ENCODE measurements around the gene MTOR.
"Not testable (repeated sequence)": the region's sequence is repeated elsewhere in the genome, so short reads cannot be mapped to it uniquely, and the experiment has no call there.

MTOR gene

DNA sequence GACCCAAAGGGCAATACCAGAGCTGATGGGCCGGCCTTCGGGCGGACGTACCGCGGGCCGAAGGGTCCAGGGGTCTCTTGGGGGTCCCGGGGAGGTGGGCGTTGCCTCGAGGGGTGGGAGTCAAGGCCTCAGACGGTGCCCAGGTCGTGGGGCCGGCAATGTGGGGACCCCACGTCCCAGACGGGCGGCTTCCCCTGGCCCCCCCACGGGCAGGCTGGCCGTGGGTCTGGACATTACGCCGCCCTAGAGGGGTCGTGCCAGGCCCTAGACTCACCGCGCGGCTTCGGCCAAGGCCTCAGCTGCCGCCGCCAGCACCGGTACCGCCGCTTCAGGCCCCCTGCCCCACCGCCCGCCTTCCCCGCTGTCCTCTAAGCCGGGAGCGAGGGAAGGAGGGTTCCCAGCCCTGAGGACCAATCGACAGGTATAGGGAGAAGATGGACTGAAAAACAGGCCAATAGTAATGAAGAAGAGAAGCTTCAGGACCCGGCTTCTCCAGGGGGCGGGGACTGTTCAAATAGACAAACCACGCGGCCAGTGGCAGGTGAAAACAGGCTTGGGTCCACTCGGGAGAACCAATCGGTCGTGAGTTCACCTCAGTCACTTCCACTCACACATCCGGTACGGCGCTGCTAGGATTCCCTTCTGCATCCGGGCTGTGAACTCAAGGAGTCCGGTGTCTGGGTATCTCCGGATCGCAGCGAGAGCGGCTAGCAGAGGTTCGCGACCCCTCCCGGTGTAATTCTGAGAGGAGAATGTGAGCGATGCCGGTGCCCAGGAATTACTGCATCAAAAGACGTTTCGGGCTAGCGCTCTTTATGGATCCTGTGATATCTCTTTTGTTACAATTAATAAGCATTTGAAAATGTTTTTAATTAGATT, at the start of gene MTOR:
MTOR (minus strand) TSS at position 381 of the 879 bp plus-strand sequence. CDS start 3,142 bp downstream, outside the sequence.
- DNase-seq (ENCODE audit: low spot score) = peak; percentile 100

DNA sequence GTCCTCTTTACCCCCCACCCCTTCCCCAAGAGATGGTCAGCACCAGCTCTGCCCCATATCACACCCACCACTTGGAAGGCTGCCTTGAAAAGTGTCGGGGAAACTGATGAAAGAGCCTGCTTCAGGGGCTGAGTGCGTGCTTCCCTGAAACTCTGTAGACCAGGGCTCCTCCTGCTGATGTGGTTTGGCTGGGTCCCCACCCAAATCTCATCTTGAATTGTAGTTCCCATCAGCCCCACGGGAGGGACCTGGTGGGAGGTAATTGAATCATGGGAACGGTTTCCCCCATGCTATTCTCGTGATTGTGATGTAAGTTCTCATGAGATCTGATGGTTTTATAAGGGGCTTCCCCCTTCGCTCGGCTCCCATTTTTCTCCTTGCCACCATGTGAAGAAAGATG, 47.0 kb upstream of the MTOR start:
- DNase-seq (ENCODE audit: low spot score) = no peak

DNA sequence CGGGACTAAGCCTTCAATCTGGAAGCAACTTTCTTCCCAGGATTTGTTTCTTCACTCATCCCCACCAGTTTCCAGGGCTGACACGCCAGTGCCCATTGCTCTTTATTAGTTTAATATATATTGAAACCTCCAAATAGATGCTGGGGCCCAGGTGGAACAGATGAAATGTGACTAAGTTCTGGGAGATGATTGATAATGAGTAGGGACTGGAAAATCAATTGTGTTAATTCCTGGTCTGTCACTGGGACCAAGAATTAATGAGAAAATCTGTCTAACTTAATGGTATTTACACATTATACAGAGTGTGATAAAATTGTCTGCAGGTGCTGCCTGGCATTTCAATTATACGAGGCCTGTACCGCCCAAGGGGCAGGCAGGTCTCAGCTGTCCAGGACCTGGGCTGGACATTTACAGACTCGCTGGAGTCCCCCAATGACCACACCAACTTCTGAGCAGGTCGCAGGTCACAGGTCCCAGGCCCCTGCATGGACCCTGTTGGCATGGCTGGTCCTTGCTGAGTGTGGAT, 46.4 kb upstream of the MTOR start:
- no peak for DNase-seq (ENCODE audit: low spot score)

DNA sequence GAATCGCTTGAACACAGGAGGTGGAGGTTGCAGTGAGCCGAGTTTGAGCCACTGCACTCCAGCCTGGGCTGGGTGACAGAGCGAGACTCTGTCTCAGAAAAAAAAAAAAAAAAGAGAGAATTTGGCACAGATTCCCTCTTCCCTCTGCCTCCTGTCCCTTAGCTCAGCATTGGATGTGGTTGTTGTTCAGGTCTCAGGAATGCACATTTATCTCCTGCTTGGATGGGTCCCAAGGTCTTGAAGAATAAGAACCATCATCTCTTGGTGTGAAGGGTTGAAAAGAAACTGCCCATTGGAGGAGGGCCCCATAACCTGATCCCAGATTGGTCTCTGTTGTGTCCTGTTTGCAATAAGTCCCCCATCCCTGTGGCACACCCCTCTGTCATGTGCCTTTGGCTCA, 45.5 kb upstream of the MTOR start:
- DNase-seq (ENCODE audit: low spot score) = peak; percentile 43

DNA sequence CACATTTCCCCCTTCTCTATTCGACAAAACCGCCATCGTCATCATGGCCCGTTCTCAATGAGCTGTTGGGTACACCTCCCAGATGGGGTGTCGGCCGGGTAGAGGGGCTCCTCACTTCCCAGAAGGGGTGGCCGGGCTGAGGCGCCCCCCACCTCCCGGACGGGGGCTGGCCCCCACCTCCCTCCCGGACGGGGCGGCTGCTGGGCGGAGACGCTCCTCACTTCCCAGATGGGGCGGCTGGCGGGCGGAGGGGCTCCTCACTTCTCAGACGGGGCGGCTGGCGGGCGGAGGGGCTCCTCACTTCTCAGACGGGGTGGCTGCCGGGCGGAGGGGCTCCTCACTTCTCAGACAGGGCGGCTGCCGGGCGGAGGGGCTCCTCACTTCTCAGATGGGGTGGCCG, 43.2 kb upstream of the MTOR start:
- not testable (repeated sequence) for DNase-seq (ENCODE audit: low spot score)

DNA sequence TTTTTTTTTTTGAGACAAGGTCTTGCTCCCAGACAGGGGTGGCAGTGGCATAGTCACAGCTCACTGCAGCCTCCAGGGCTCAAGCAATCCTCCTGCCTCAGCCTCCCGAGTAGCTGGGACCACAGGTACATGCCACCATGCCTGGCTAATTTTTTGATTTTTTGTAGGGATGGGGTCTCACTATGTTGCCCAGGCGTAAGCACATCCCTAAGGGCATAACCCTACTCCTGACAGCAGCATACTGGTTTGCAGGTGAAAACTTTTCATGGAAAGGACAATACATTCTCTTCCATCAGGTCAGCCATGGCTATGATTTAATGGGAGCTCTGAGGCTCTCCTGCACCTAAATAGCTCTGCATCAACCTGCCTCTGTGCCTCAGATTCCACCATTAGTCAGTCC, 40.0 kb upstream of the MTOR start:
- no peak for DNase-seq (ENCODE audit: low spot score)

DNA sequence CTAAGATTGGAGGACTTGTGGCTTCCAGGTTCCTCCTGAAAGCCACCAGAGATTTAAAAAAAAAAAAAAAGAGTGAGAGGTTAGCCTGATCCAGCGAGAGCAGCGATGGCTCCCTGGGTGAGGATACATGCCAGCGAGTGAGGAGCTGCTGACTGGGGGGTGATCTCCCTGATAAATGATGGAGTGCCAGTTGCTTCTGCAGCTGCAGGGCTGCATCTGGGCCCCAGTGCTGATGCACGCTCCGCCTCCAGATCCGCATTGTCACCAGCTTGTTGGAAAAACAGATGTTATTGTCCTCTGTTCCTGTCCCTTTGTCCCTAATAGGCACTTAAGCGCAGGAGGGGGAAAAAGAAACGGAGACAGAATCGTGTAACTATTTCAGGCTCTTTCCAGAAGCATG, 39.2 kb upstream of the MTOR start:
- DNase-seq (ENCODE audit: low spot score) = no peak

DNA sequence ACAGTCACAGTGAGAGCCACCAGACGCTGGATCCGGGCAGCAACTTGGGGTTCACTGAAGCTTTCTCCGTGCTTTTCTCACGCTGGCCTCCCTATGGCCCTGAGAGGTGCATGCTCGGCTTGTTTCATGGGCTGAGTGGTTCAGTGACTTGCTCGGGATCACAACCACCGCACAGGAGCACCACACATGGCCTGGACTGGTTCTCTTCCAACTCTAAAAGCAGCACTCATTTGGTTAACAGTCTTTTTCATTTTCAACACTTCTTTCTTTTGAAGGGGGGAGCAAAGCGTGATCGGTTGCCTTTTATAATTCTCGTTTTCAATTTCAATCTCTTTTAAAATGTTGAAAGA, 36.8 kb upstream of the MTOR start:
- no peak for DNase-seq (ENCODE audit: low spot score)

DNA sequence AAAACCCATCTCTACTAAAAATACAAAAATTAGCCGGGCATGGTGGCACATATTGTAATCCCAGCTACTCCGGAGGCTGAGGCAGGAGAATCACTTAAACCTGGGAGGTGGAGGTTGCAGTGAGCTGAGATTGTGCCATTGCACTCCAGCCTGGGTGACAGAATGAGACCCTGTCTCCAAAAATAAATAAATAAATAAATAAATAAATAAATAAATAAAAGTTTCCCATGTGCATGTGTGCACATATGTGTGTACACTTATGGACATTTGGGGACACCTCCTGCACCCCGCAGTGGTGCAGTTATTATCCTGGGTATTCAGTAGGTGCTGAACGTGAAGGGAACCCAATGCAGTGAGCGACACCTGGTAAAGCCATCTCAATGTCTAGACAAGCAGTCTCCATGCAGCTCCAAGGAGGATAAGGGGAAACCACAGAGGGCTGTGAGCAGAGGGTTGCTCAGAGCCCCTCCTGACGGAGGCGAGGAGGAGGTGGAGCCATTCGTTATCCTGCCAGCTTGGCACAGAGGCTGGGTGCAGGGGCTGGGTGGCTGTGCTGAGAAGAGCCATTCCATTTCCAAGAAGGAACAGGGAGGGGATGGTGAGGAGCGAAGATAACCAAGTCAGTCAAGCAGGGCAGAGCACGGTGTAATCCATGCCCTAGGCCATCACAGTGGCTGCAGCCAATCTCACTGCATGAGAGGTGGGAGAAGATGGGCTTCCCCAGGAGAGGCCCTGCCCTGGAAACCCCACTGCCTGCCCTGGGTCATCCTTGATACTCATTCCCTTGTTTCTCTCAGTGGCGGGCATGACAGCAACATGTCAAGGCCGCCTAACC, 36.3 kb upstream of the MTOR start:
- DNase-seq (ENCODE audit: low spot score) = no peak

DNA sequence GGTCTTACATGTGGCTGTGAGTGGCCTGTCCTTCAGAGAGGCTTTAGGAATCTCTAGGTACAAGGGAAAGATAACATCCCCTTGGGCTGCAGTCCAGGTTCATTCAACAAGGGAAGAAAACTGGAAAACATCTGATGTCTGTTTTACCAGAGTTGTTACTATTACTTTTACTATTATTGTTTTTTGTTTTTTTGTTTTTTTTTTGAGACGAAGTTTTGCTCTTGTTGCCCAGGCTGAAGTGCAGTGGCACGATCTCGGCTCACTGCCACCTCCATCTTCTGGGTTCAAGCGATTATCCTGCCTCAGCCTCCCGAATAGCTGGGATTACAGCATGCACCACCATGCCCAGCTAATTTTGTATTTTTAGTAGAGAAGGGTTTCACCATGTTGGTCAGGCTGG, 35.4 kb upstream of the MTOR start:
- DNase-seq (ENCODE audit: low spot score) = not testable (repeated sequence)

DNA sequence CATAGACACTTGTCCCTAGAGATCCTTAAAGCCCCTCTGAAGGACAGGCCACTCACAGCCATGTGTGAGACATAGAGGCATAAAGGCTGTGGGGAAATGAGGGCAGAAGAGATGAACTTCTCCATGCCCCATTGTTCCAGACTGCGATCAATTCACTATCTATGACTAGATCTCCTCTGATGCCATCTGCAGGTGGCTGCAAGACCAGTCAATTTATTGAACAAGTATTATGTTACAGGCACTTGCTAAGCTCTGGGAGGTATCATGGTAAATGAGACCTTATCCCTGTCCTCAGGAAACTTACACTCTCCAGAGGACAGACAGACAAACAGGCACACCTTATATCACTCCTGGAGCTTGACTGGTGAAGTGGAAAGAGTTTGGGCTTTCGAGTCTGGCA, 33.6 kb upstream of the MTOR start:
- no peak for DNase-seq (ENCODE audit: low spot score)

DNA sequence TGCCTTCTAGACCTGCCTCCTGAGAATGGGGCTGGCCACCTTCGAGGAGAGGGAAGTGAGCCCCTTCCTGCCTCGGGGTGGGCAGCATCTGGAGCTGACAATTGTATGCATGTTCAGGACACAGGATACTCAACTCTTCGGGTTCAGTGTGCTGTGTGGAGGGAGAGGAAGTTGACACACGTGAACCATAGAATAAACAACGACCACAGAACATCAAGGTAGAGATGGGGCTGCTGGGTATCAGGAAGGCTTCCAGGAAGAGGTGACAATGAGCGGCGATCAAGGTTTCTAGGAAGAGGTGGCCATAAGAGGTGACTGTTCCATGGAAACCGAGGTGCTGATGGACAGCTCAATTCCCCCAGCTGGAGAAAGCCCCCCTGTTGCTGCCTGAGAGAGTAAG, 32.6 kb upstream of the MTOR start:
- no peak for DNase-seq (ENCODE audit: low spot score)

DNA sequence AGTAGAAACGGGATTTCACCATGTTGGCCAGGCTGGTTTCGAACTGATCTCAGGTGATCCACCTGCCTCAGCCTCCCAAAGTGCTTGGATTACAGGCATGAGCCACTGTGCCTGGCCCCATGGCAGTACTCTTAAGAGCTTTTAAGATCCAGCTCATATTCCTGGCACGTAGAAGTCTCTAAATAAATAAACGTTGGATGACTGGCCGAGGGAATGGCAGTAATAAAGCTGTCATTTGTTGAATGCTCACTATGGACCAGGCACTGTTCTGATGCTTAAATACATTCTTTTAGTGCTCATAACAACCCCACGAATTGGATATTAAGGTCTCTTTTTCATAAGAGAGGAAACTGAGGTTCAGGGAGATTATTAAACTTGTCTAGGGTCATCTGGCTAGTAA, 31.5 kb upstream of the MTOR start:
- DNase-seq (ENCODE audit: low spot score) = no peak

DNA sequence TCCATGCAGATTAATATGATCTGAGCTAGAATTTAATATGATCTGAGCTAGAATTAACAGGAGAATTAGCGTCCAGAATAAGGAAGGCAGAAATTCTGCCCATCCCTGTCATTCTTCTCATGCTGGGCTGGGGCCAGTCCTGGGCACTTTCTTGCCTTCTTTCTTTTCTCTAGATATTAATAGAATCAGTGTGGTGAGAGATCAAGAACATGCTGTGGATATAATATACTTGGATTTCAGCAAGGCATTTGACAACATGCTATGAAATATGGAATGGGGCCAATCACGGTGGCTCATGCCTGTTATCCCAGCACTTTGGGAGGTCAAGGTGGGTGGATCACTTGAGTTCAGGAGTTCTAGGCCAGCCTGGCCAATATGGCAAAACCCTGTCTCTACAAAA, 28.7 kb upstream of the MTOR start:
- no peak for DNase-seq (ENCODE audit: low spot score)

DNA sequence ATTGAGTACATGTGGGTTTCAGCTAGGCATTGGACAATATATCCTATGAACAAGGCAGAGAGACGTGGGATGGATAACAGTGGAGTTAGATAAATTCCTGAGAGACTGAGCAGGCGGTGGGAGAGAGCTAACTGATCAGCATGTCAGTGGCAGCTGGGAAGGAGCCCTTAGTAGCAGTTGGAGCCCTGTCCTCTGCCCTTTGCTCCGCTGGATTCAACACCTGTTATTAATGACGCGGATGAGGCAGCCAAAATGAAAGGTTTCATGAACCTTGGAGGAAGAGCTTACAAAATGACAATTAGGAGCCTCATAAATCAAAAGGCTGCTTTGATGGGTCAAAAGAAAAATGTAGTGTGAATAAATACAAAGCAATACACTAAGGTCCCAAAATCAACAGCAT, 26.7 kb upstream of the MTOR start:
- DNase-seq (ENCODE audit: low spot score) = no peak

DNA sequence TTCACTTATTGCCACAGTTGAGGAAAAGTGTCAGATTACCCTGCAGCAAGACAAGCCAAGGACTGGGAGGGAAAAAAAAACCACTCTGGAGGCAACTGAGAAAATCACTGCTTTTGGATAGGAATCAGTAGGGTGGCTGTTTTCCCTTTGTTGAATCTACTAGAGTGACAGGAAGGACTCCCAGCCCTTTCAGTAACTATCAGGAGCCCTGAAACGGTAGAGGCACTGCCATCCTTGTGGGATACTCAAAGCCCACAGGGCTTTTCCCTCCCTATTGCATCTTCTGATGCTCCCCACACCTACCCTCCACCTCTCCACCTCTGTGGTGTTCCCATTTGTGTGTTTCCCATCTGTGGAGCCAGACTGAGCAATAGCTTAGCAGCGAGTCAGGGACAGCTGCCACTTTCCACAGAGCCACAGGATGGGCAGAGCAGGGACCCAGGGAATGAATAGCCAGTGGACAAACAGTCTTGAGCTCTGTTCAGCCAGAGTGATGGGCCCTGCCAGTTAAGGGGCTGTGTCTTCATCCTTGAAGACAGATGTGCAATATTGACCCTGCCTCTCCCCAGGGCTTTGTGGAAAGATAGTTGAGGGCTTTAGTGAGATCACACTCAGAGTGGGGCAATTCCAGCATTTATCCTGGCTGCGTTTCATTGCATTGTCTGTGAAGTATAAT, 24.5 kb upstream of the MTOR start:
- DNase-seq (ENCODE audit: low spot score) = no peak

DNA sequence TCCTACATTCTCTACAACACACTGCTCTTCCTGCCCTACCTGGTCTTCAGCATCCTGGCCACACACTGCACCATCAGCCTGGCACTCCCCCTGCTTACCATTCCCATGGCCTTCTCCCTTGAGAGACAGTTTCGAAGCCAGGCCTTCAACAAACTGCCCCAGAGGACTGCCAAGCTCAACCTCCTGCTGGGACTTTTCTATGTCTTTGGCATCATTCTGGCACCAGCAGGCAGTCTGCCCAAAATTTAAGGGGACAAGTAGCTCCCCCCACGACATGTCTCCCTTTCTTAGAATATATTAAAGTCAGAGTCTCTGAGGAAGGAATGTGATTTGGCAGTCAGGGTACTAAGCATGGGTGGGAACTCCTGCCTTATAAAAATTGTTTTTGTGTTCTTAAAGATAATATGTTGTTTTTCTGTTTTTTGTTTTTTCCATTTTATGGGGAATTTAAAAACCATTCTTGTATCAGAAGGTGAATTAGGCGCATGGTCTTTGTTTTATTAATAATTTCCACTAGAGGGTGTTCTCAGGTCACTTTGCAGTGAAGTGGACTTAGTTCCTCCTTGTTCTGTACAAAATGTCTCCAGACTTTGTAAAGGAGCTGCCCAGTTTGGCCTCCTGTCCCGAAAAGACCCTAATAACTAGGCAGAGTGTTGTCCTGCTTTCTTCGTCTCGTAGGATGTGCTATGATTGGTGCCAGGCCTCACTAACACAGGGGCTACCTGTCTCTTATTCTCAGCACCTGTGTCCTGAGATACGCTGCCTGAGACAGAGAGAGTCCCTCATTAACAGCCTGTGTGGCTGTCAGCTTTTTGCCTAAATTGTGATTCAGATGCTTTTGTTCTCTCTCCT, 23.8 kb upstream of the MTOR start:
- peak; percentile 47 for DNase-seq (ENCODE audit: low spot score)

DNA sequence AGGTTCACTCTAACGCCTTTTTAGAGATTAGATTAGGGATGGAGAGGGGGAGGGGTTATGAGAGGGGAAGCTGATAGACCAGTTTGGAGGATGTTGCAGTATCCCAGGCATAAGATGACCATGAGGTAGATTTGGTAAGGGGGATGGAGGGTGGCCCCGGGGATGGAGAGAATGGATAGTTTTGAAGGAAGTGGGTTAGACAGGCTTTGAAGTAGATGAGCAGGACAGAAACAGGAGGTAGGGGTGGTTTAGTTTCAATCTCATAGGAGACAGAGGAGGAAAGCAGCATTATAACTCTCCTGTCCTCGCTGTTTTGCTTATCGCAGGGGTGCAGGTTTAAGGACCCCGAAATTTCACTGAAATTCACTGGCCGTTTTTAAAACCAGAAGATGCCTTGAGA, 22.4 kb upstream of the MTOR start:
- no peak for DNase-seq (ENCODE audit: low spot score)

DNA sequence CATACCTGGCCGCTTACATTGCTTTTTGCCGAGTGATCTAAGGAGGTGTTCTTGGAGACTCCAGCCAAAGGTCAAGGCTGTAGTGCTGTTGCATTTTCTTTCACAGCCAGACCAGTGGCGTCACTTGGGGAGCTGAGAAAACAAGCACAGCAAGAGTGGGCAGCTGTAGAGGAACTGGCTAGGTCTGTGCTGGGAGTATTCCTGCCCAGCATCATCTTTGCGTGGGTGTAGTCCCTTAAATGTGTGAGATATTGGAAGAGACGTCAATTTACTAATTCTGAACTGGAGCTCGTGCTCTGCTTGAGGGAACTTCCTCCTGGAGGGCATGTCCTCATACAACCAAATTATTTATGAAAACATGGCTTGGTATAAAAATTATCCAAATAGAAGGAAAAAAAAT, 20.8 kb upstream of the MTOR start:
- no peak for DNase-seq (ENCODE audit: low spot score)

DNA sequence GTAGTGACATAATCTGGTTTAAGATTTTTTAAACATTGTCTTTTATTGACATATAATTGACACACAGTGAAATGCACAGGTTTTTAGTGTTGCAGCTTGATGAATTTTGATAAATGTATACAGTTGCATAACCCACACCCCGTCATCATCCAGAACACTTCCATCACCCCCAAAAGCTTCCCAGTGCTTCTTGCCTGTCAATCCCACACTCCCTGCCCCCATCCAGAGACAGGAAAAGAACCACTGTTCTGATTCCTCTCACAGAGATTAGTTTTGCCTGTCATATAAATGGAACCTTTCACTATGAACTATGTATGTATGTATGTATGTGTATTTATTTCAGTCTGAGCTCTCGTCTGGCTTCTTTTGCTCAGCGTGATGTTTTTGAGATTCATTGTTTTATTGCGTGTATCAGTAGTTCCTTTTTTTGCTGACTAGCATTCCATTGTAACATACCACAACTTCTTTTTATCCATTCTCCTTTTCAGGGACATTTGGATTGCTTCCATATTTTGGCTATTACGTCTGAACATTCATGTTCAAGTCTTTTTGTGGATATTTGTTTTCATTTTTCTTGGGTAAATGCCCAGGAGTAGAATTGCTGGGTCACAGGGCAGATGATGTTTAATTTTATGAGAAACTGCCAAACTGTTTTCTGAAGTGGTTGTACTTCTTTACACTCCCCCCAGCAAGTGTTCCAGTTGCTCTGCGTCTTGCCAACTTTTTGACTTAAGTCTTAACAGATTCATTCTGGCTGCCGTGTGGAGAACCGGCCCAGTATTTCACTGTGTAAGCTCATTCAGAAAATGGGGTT, 19.4 kb upstream of the MTOR start:
- peak; percentile 33 for DNase-seq (ENCODE audit: low spot score)

All from AG08395 (cell line).